Endothelial cell of umbilical vein (primary cell): ENCODE results near the gene COL19A1. TPM values are rescaled to one million over a fixed set of nuclear protein-coding genes. Genes with fewer than 3 reads are reported as not detected.

Experiments
- BruUV-seq: library from RNA; stranded (reverse); fragments of 400-500 nt; replicated peaks from 2 replicates; lab custom pipeline; 2021; lab: Mats Ljungman, UMichigan
- CTCF ChIA-PET: fragments of 300-600, 350-600 bp; sonication (Branson Sonifier 250); formaldehyde crosslinking; loops from one replicate; lab custom pipeline; 2021; ENCODE audit warnings: antibody characterized with exemption, inconsistent platforms; lab: Charles Lee
- POLR2A ChIA-PET: fragments of 300-600, 350-600 bp; sonication (Branson Sonifier 250); formaldehyde crosslinking; loops from one replicate; lab custom pipeline; 2021; ENCODE audit warnings: antibody characterized with exemption, inconsistent platforms; lab: Charles Lee
- DNase-seq: peaks from one replicate; pipeline ENCODE4 v3.0.0-alpha.2; 2011; ENCODE audit warnings: low read depth, low spot score
- FAIRE-seq: peaks from 2 replicates; lab custom pipeline; 2011; peaks lifted over from hg19 to GRCh38; lab: Jason Lieb, UNC
- H2AFZ ChIP-seq: 2 replicates; pipeline ENCODE4 v1.6.0; 2012; ENCODE audit warnings: low read depth, low read length, control low read depth, inconsistent platforms
- H3K27ac ChIP-seq: 2 replicates; pipeline ENCODE4 v1.5.1; 2011; ENCODE audit warnings: low read depth, mild to moderate bottlenecking, control low read depth, low read length, moderate library complexity; ENCODE audit not compliant: insufficient read depth
- H3K27me3 ChIP-seq, 2 experiments: 2 replicates each; pipeline versions ENCODE4 v1.6.0 to v1.6.1; 2011; ENCODE audit warnings: low read length in 2 of 2, mixed read lengths in 1 of 2; ENCODE audit not compliant: control insufficient read depth in 2 of 2, insufficient read depth in 2 of 2
- H3K36me3 ChIP-seq, 2 experiments: 2 replicates in 1 of 2; 3 replicates in 1 of 2; pipeline ENCODE4 v1.5.1; 2011; ENCODE audit warnings: low read length in 2 of 2, mild to moderate bottlenecking in 1 of 2, moderate library complexity in 1 of 2; ENCODE audit not compliant: control insufficient read depth in 2 of 2, insufficient read depth in 2 of 2; ENCODE audit errors: extremely low read depth in 1 of 2
- H3K4me1 ChIP-seq: 3 replicates; pipeline ENCODE4 v1.5.1; 2011; ENCODE audit warnings: mild to moderate bottlenecking, low read length; ENCODE audit not compliant: control insufficient read depth, insufficient read depth; ENCODE audit errors: extremely low read depth
- H3K4me2 ChIP-seq: 2 replicates; pipeline ENCODE4 v1.6.1; 2011; ENCODE audit warnings: low read length, control low read depth, mixed read lengths; ENCODE audit not compliant: insufficient read depth
- H3K4me3 ChIP-seq, 3 experiments: fragments of 200-600 bp in 1 of 3; sonication (generic), shearing (Covaris generic) in 1 of 3; replicated peaks in 1 of 3; 2 replicates each; pipeline ENCODE4 v1.5.1; 2011 to 2016; ENCODE audit warnings: control low read depth in 3 of 3, low read length in 3 of 3, mild to moderate bottlenecking in 2 of 3, inconsistent platforms in 1 of 3, low read depth in 1 of 3, moderate library complexity in 1 of 3; ENCODE audit not compliant: insufficient read depth in 1 of 3
- H3K79me2 ChIP-seq: 2 replicates; pipeline ENCODE4 v1.6.0; 2012; ENCODE audit warnings: low read length, inconsistent platforms; ENCODE audit not compliant: control insufficient read depth, insufficient read depth
- H3K9ac ChIP-seq: replicated peaks from 2 replicates; pipeline ENCODE3; 2011; ENCODE audit warnings: low read length, control low read depth; ENCODE audit not compliant: insufficient read depth; ENCODE audit errors: extremely low read depth
- H3K9me1 ChIP-seq: replicated peaks from 3 replicates; pipeline ENCODE4 v1.6.0; 2011; ENCODE audit warnings: mild to moderate bottlenecking, low read length; ENCODE audit not compliant: control insufficient read depth, insufficient read depth; ENCODE audit errors: extremely low read depth
- H3K9me3 ChIP-seq: replicated peaks from 2 replicates; pipeline ENCODE4 v1.5.1; 2012; ENCODE audit warnings: low read length, inconsistent platforms; ENCODE audit not compliant: control insufficient read depth, insufficient read depth
- H4K20me1 ChIP-seq: replicated peaks from 2 replicates; pipeline ENCODE3; 2011; ENCODE audit warnings: mild to moderate bottlenecking, low read length; ENCODE audit not compliant: control insufficient read depth, insufficient read depth; ENCODE audit errors: extremely low read depth
- CTCF ChIP-seq, 2 donors: IDR thresholded peaks; 1 replicate in 1 of 2; 2 replicates in 1 of 2; pipeline ENCODE4 v1.5.1; 2011; ENCODE audit warnings: low read length in 2 of 2, mild to moderate bottlenecking in 2 of 2, moderate library complexity in 2 of 2, control low read depth in 1 of 2, inconsistent platforms in 1 of 2, low read depth in 1 of 2; ENCODE audit not compliant: insufficient read depth in 1 of 2; ENCODE audit errors: extremely low read depth in 1 of 2
- EZH2 ChIP-seq: IDR thresholded peaks from 2 replicates; pipeline ENCODE4 v1.6.1; 2012; ENCODE audit warnings: borderline replicate concordance, low read depth, mild to moderate bottlenecking, moderate library complexity, low read length, inconsistent platforms; ENCODE audit not compliant: severe bottlenecking
- FOS ChIP-seq: IDR thresholded peaks from 2 replicates; pipeline ENCODE4 v1.6.1; 2011; ENCODE audit warnings: mild to moderate bottlenecking, low read length, moderate library complexity, borderline replicate concordance; ENCODE audit not compliant: insufficient read depth
- GATA2 ChIP-seq: IDR thresholded peaks from 2 replicates; pipeline ENCODE4 v1.7.0; 2011; ENCODE audit warnings: low read depth, mild to moderate bottlenecking, moderate library complexity, mixed read lengths, low read length; ENCODE audit not compliant: insufficient read length, insufficient read depth
- JUN ChIP-seq: IDR thresholded peaks from 2 replicates; pipeline ENCODE4 v1.6.1; 2011; ENCODE audit warnings: borderline replicate concordance, low read depth; ENCODE audit not compliant: insufficient read length, insufficient read depth
- MAX ChIP-seq: IDR thresholded peaks from 2 replicates; pipeline ENCODE4 v1.6.1; 2011; ENCODE audit not compliant: insufficient read depth, insufficient read length
- MYC ChIP-seq: IDR thresholded peaks from one replicate; pipeline ENCODE4 v1.6.1; 2011; ENCODE audit warnings: mild to moderate bottlenecking, low read depth, low read length
- POLR2A ChIP-seq: IDR thresholded peaks from 2 replicates; pipeline ENCODE4 v1.6.1; 2012; ENCODE audit warnings: low read depth, mild to moderate bottlenecking, control low read depth, low read length
- POLR2AphosphoS5 ChIP-seq: IDR thresholded peaks from 2 replicates; pipeline ENCODE4 v1.6.1; 2012; ENCODE audit warnings: low read depth, mild to moderate bottlenecking, control low read depth, low read length, moderate library complexity; ENCODE audit not compliant: insufficient read depth
- dilution Hi-C: fragments of 300-500 bp; cut with MboI; formaldehyde crosslinking; loops from one replicate; pipeline ENCODE4 v1.15.0; 2019; ENCODE audit warnings: low sequenced_read_pairs; ENCODE audit not compliant: extremely low pct_ligation_motif_present
- intact Hi-C: fragments of 100-400 bp; cut with micrococcal nuclease; formaldehyde crosslinking; loops from one replicate; pipeline ENCODE4 v1.10.0; 2022
- polyA plus RNA-seq, 4 experiments: library from polyadenylated mRNA; depleted of rRNA in 3 of 4; stranded (reverse) in 3 of 4; unstranded in 1 of 4; fragments of >200 nt; gene quantifications; 2 replicates each; pipeline versions ENCODE4 v1.2.1 to v1.2.3, GENCODE V29; 2011 to 2012; ENCODE audit warnings: missing spikeins in 1 of 4
- total RNA-seq: library from RNA; stranded (reverse); gene quantifications from 2 replicates; pipeline ENCODE4 v1.2.3, GENCODE V29; 2021

COL19A1 gene
- total and polyA plus RNA-seq, 2 donors (not counting 3 experiments of a cell fraction or from before 2014, with no cell fraction given): not detected

GRCh38 chr6:69933239-69933638, 66.9 kb downstream of the COL19A1 start:
- Histone ChIP-seq H3K9me1 (no peaks in the 10 kb centered on the region), H3K4me3 (no peak overlapping the region), H3K27ac (no peak overlapping the region), H3K4me1 (no peaks in the 10 kb centered on the region), H3K27me3 (no peaks in the 10 kb centered on the region), H2AFZ (no peak overlapping the region), H4K20me1 (no peaks in the 10 kb centered on the region), H3K9me3 (no peaks in the 10 kb centered on the region), H3K9ac (no peak overlapping the region), H3K79me2 (no peaks in the 10 kb centered on the region), H3K4me2 (no peak overlapping the region), H3K36me3 (no peaks in the 10 kb centered on the region)
- CTCF ChIA-PET: no interaction called here
- intact Hi-C loops: no loop called here
- dilution Hi-C loops: no loop called here
- POLR2A ChIA-PET: interaction anchor here (0.6 kb wide), 1 partner anchor 1755 kb away, joined by 3 read pairs; no protein-coding TSS in a partner anchor
- TF ChIP-seq GATA2 (no peak), JUN (no peak), EZH2 (no peak), POLR2A (no peak), MYC (no peak), POLR2AphosphoS5 (no peak), MAX (no peak), CTCF (IDR thresholded peaks at IDR 0.05; ENCODE audit: extremely low read depth in 1 of 2, insufficient read depth in 1 of 2, low read depth in 1 of 2, low read length in 2 of 2) (no peak), FOS (no peak)
- BruUV-seq: no TSS peak
- FAIRE-seq (no peak), DNase-seq (no peak)
